ENCODE data around the gene SGMS1. TPM values are rescaled to one million over a fixed set of nuclear protein-coding genes. Genes with fewer than 3 reads are reported as not detected.

The SGMS1 gene
- polyA plus RNA-seq, 1 experiment = 21.1 TPM

GRCh38 chr10:50619882-50620281, 3.9 kb downstream of the SGMS1 start:
- ChIA-PET CTCF (interaction anchor here (1.4 kb wide), 1 partner anchor 33 kb away, joined by 4 read pairs; no protein-coding TSS in a partner anchor), POLR2A (no interaction called here)
- Histone ChIP-seq H3K36me3 (ENCODE audit: control insufficient read depth, insufficient read depth, low read length) (no peaks in the 10 kb centered on the region), H3K27me3 (ENCODE audit: control insufficient read depth, insufficient read depth, low read length) (no peaks in the 10 kb centered on the region), H3K4me3 (ENCODE audit: low read depth, low read length) (no peak overlapping the region)
- no peak for DNase-seq (ENCODE audit: low read depth)
- no peak for TF ChIP-seq CTCF (IDR thresholded peaks at IDR 0.05; ENCODE audit: insufficient read depth, low read depth, low read length)

GRCh38 chr10:50619166-50619565, 4.6 kb downstream of the SGMS1 start:
- H3K27me3 ChIP-seq (ENCODE audit: control insufficient read depth, insufficient read depth, low read length) = no peaks in the 10 kb centered on the region
- H3K36me3 ChIP-seq (ENCODE audit: control insufficient read depth, insufficient read depth, low read length) = no peaks in the 10 kb centered on the region
- TF ChIP-seq CTCF (IDR thresholded peaks at IDR 0.05; ENCODE audit: insufficient read depth, low read depth, low read length) = no peak
- POLR2A ChIA-PET = no interaction called here
- no peak overlapping the region for H3K4me3 ChIP-seq (ENCODE audit: low read depth, low read length)
- DNase-seq (ENCODE audit: low read depth) = no peak
- CTCF ChIA-PET = no interaction called here

GRCh38 chr10:50618624-50619023, 5.1 kb downstream of the SGMS1 start:
- Histone ChIP-seq H3K36me3 (ENCODE audit: control insufficient read depth, insufficient read depth, low read length) (no peaks in the 10 kb centered on the region), H3K4me3 (ENCODE audit: low read depth, low read length) (no peak overlapping the region), H3K27me3 (ENCODE audit: control insufficient read depth, insufficient read depth, low read length) (no peaks in the 10 kb centered on the region)
- TF ChIP-seq CTCF (IDR thresholded peaks at IDR 0.05; ENCODE audit: insufficient read depth, low read depth, low read length) = no peak
- POLR2A ChIA-PET = no interaction called here
- no peak for DNase-seq (ENCODE audit: low read depth)
- CTCF ChIA-PET = no interaction called here

GRCh38 chr10:50615658-50616057, 8.1 kb downstream of the SGMS1 start:
- ChIA-PET POLR2A (no interaction called here), CTCF (no interaction called here)
- no peak for TF ChIP-seq CTCF (IDR thresholded peaks at IDR 0.05; ENCODE audit: insufficient read depth, low read depth, low read length)

GRCh38 chr10:50614444-50615137, 9.2 kb downstream of the SGMS1 start:
- CTCF ChIA-PET = interaction anchor here (0.6 kb wide), 1 partner anchor 53 kb away, joined by 3 read pairs; no protein-coding TSS in a partner anchor
- H3K27me3 ChIP-seq (ENCODE audit: control insufficient read depth, insufficient read depth, low read length) = no peaks in the 10 kb centered on the region
- 0 out of 2 replicates have a peak, but pooled peaks have one; percentile 1 for TF ChIP-seq CTCF (IDR thresholded peaks at IDR 0.05; ENCODE audit: insufficient read depth, low read depth, low read length)
- no peaks in the 10 kb centered on the region for H3K36me3 ChIP-seq (ENCODE audit: control insufficient read depth, insufficient read depth, low read length)
- POLR2A ChIA-PET = no interaction called here
- H3K4me3 ChIP-seq (ENCODE audit: low read depth, low read length) = no peak overlapping the region
- no peak for DNase-seq (ENCODE audit: low read depth)

More at GRCh38 chr10:50615658-50616057, 8.1 kb downstream of the SGMS1 start:
- Histone ChIP-seq H3K27me3 (ENCODE audit: control insufficient read depth, insufficient read depth, low read length) (no peaks in the 10 kb centered on the region), H3K36me3 (ENCODE audit: control insufficient read depth, insufficient read depth, low read length) (no peaks in the 10 kb centered on the region), H3K4me3 (ENCODE audit: low read depth, low read length) (no peak overlapping the region)
- DNase-seq (ENCODE audit: low read depth) = no peak
